T-helper 1 cell treated with Interleukin-12 subunit alpha and Interleukin-12 subunit beta and Interleukin-4 antibody, amounts not matched to agents 30 μg/mL and 1 μg/mL, for 36 hours (primary cell): Measurements from ENCODE around the gene RNF182.
"Not testable (repeated sequence)": the region's sequence is repeated elsewhere in the genome, so short reads cannot be mapped to it uniquely, and the experiment has no call there.

Source experiments
- H3K27ac Mint-ChIP-seq: one replicate; pipeline ENCODE4 v1.8.0; 2021; ENCODE audit warnings: mild to moderate bottlenecking, mixed read lengths
- H3K27me3 Mint-ChIP-seq: one replicate; pipeline ENCODE4 v1.8.0; 2021; ENCODE audit warnings: low read depth, mixed read lengths
- H3K36me3 Mint-ChIP-seq: one replicate; pipeline ENCODE4 v1.8.0; 2021; ENCODE audit warnings: low read depth, mixed read lengths
- H3K4me1 Mint-ChIP-seq: one replicate; pipeline ENCODE4 v1.8.0; 2021; ENCODE audit warnings: low read depth, mixed read lengths
- H3K4me3 Mint-ChIP-seq: one replicate; pipeline ENCODE4 v1.8.0; 2021; ENCODE audit warnings: mild to moderate bottlenecking, moderate library complexity, mixed read lengths
- H3K9me3 Mint-ChIP-seq: one replicate; pipeline ENCODE4 v1.8.0; 2021; ENCODE audit warnings: mixed read lengths

The RNF182 gene

GRCh38 chr6:13927203-13927602 is 2.5 kb downstream of the RNF182 start:
- Mint-ChIP-seq H3K4me1 (peaks cover 11% of the 10 kb centered on the region), H3K4me3 (no peak overlapping the region), H3K27ac (no peak overlapping the region)

GRCh38 chr6:13929196-13929595 is 4.4 kb downstream of the RNF182 start:
- no peak overlapping the region for H3K4me3 Mint-ChIP-seq
- H3K4me1 Mint-ChIP-seq: peaks cover 7% of the 10 kb centered on the region
- H3K36me3 Mint-ChIP-seq: peaks cover 1% of the 10 kb centered on the region
- no peak overlapping the region for H3K27ac Mint-ChIP-seq
- H3K9me3 Mint-ChIP-seq: no peaks in the 10 kb centered on the region
- H3K27me3 Mint-ChIP-seq: peaks cover 67% of the 10 kb centered on the region

More at GRCh38 chr6:13927203-13927602, 2.5 kb downstream of the RNF182 start:
- Mint-ChIP-seq H3K9me3 (no peaks in the 10 kb centered on the region), H3K27me3 (peaks cover 84% of the 10 kb centered on the region), H3K36me3 (peaks cover 1% of the 10 kb centered on the region)

GRCh38 chr6:13931797-13932402 is 7.1 kb downstream of the RNF182 start:
- Mint-ChIP-seq H3K9me3 (no peaks in the 10 kb centered on the region), H3K4me3 (no peak overlapping the region), H3K27ac (no peak overlapping the region), H3K27me3 (peaks cover 52% of the 10 kb centered on the region), H3K4me1 (no peaks in the 10 kb centered on the region), H3K36me3 (no peaks in the 10 kb centered on the region)

GRCh38 chr6:13932785-13933184 is 8.0 kb downstream of the RNF182 start:
- Mint-ChIP-seq H3K27me3 (peaks cover 43% of the 10 kb centered on the region), H3K9me3 (no peaks in the 10 kb centered on the region), H3K4me1 (no peaks in the 10 kb centered on the region), H3K27ac (no peak overlapping the region), H3K36me3 (no peaks in the 10 kb centered on the region), H3K4me3 (no peak overlapping the region)

GRCh38 chr6:13934721-13935120 is 10.0 kb downstream of the RNF182 start:
- peaks cover 27% of the 10 kb centered on the region for H3K27me3 Mint-ChIP-seq
- no peak overlapping the region for H3K4me3 Mint-ChIP-seq
- no peaks in the 10 kb centered on the region for H3K36me3 Mint-ChIP-seq
- no peak overlapping the region for H3K27ac Mint-ChIP-seq
- no peaks in the 10 kb centered on the region for H3K9me3 Mint-ChIP-seq
- H3K4me1 Mint-ChIP-seq: no peaks in the 10 kb centered on the region

- no peaks in the 10 kb centered on the region for H3K9me3 Mint-ChIP-seq
- no peaks in the 10 kb centered on the region for H3K36me3 Mint-ChIP-seq
- no peak overlapping the region for H3K4me3 Mint-ChIP-seq
- no peaks in the 10 kb centered on the region for H3K4me1 Mint-ChIP-seq
- H3K27me3 Mint-ChIP-seq: peaks cover 31% of the 10 kb centered on the region
- H3K27ac Mint-ChIP-seq: no peak overlapping the region
These were observed 10.6 kb downstream of the RNF182 start for GRCh38 chr6:13935190-13935880.

- not testable (repeated sequence) for H3K27ac Mint-ChIP-seq, H3K9me3 Mint-ChIP-seq
These were observed 11.1 kb downstream of the RNF182 start for GRCh38 chr6:13935881-13936261.

GRCh38 chr6:13941902-13942301 is 17.1 kb downstream of the RNF182 start:
- Mint-ChIP-seq H3K4me1 (no peaks in the 10 kb centered on the region), H3K9me3 (no peaks in the 10 kb centered on the region), H3K27ac (no peak overlapping the region), H3K27me3 (peaks cover 29% of the 10 kb centered on the region), H3K36me3 (peaks cover 1% of the 10 kb centered on the region), H3K4me3 (no peak overlapping the region)

More at GRCh38 chr6:13935881-13936261, 11.1 kb downstream of the RNF182 start:
- H3K4me3 Mint-ChIP-seq, H3K4me1 Mint-ChIP-seq, H3K36me3 Mint-ChIP-seq: not testable (repeated sequence)
- peaks cover 26% of the 10 kb centered on the region for H3K27me3 Mint-ChIP-seq

GRCh38 chr6:13943943-13944342 is 19.2 kb downstream of the RNF182 start:
- Mint-ChIP-seq H3K27me3 (peaks cover 29% of the 10 kb centered on the region), H3K27ac (no peak overlapping the region), H3K4me1 (no peaks in the 10 kb centered on the region), H3K4me3 (no peak overlapping the region), H3K36me3 (peaks cover 1% of the 10 kb centered on the region), H3K9me3 (peaks cover 4% of the 10 kb centered on the region)

GRCh38 chr6:13946506-13946905 is 21.8 kb downstream of the RNF182 start:
- peaks cover 22% of the 10 kb centered on the region for H3K27me3 Mint-ChIP-seq
- H3K4me3 Mint-ChIP-seq: no peak overlapping the region
- no peaks in the 10 kb centered on the region for H3K4me1 Mint-ChIP-seq
- peaks cover 4% of the 10 kb centered on the region for H3K9me3 Mint-ChIP-seq
- H3K27ac Mint-ChIP-seq: no peak overlapping the region
- peaks cover 1% of the 10 kb centered on the region for H3K36me3 Mint-ChIP-seq

GRCh38 chr6:13947611-13948178 is 22.9 kb downstream of the RNF182 start:
- no peak overlapping the region for H3K27ac Mint-ChIP-seq
- H3K36me3 Mint-ChIP-seq: no peaks in the 10 kb centered on the region
- H3K27me3 Mint-ChIP-seq: peaks cover 18% of the 10 kb centered on the region
- H3K4me3 Mint-ChIP-seq: no peak overlapping the region
- H3K9me3 Mint-ChIP-seq: peaks cover 4% of the 10 kb centered on the region
- H3K4me1 Mint-ChIP-seq: no peaks in the 10 kb centered on the region

GRCh38 chr6:13952101-13952500 is 27.3 kb downstream of the RNF182 start:
- Mint-ChIP-seq H3K27ac (no peak overlapping the region), H3K9me3 (peaks cover 4% of the 10 kb centered on the region)

GRCh38 chr6:13953061-13953705 is 28.4 kb downstream of the RNF182 start:
- peaks cover 3% of the 10 kb centered on the region for H3K27me3 Mint-ChIP-seq
- no peak overlapping the region for H3K27ac Mint-ChIP-seq
- no peaks in the 10 kb centered on the region for H3K9me3 Mint-ChIP-seq
- H3K4me1 Mint-ChIP-seq: no peaks in the 10 kb centered on the region
- H3K36me3 Mint-ChIP-seq: no peaks in the 10 kb centered on the region
- H3K4me3 Mint-ChIP-seq: no peak overlapping the region

More at GRCh38 chr6:13952101-13952500, 27.3 kb downstream of the RNF182 start:
- Mint-ChIP-seq H3K36me3 (no peaks in the 10 kb centered on the region), H3K27me3 (peaks cover 3% of the 10 kb centered on the region), H3K4me1 (no peaks in the 10 kb centered on the region), H3K4me3 (no peak overlapping the region)

- Mint-ChIP-seq H3K4me3 (no peak overlapping the region), H3K27me3 (peaks cover 6% of the 10 kb centered on the region), H3K9me3 (peaks cover 10% of the 10 kb centered on the region), H3K27ac (no peak overlapping the region), H3K4me1 (no peaks in the 10 kb centered on the region), H3K36me3 (no peaks in the 10 kb centered on the region)
These were observed 40.9 kb downstream of the RNF182 start for GRCh38 chr6:13965582-13966127.
